NCI-H2227 (cell line): Measurements from ENCODE around the gene CNOT8.
"Not testable (repeated sequence)": the region's sequence is repeated elsewhere in the genome, so short reads cannot be mapped to it uniquely, and the experiment has no call there.

Source experiments
- DNase-seq: peaks from one replicate; lab custom pipeline; 2025; ENCODE audit not compliant: unreplicated experiment; lab: John Stamatoyannopoulos, UW

CNOT8 gene

DNA sequence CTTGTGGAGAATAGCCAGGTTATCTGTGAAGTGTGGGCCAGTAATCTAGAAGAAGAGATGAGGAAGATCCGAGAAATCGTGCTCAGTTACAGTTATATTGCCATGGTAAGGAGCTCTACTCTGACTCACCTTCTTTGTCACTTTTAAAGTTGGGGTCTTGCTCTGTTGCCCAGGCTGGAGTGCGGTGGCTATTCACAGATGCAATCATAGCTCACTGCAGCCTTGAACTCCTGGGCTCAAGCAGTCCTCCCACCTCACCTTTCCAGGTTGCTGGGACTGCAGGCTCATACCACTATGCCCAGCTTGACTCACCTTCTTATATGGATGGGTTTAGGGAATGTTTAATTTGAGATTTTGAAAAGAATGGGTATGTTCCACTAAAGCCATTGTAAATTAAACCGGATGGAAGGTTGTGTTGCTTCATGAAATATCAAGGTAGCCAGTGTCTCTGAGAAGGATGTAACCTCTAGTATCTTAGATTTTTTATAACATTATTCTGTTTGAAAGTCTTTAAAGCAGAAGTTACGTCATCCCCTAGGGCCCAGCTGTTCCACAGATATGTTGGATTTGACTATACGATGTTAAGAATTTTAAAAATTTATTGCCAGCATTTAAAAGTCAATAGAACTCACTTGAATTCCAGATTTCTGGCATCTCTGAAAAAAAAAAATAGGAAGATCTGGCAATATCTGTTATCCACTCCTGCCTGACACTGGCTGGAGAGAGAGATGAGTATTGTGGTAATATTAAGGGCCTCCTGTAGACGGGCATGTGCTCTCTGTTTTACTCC, 5.1 kb downstream of the CNOT8 start:
- DNase-seq: no peak

DNA sequence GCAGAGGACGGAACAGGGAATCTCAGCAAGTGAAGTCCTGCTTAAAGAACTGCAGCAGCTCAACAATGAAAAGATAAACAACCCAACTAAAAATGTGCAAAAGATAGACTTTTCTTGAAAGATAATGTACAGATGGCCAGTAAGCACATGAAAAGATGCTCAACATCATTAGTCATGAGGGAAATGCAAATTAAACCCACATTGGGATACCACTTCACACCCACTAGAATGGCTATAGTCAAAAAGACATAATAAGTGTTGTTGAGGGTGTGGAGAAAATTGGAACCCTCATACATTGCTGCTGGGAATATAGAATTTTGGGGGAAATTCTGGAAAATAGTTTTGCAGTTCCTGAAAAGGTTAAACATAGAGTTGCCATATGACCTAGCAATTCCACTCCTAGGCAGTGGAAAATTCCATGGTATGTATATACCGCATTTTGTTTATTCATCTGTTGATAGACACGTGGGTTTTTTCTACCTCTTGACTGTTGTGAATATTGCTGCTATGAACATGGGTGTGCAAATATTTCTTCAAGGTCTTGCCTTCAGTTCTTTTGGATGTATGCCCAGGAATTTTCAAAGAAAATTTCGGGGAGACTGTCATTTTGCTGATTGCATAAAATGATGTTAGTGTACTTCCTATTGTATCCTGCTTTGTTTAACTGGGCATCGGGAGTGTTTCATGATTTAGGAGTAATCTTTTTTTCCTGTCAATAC, 7.2 kb downstream of the CNOT8 start:
- DNase-seq: no peak

DNA sequence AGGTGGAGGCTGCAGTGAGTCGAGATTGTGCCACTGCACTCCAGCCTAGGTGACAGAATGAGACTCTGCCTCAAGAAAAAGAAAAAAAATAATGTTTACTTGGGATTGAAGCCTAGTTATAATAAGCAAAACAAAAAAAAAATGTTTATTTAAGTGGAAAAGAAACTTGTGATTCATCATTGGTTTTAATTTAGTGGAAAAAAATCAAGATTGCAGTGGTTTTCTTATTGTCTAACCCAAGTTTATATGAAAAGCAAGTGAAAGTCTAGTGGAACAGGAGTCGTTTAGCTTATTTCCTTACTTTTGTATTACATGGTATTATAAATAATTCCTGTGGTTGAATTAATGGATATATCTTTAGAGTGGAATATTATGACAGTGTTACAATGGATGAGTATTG, 8.4 kb downstream of the CNOT8 start:
- DNase-seq: no peak

- no peak for DNase-seq
These were observed 10.3 kb downstream of the CNOT8 start for GRCh38 chr5:154868702-154869101.

DNA sequence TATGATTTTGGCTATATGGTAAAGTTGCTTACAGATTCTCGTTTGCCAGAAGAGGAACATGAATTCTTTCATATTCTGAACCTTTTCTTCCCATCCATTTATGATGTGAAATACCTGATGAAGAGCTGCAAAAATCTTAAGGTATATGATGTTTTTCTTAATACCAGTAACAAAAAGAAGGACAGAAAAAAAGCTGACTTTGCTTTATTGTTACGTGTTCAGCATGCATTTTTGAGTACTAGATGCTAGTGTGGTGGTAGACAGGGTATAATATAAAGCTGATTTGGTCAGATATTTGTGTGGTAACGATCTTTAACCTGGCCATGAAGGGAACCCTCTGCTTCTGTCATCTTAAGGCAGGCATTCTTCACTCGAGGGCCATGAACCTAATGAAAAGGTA, 13.3 kb downstream of the CNOT8 start:
- no peak for DNase-seq

- DNase-seq: no peak
These were observed 15.4 kb downstream of the CNOT8 start for GRCh38 chr5:154873791-154874331.

- no peak for DNase-seq
These were observed 20.4 kb downstream of the CNOT8 start for GRCh38 chr5:154878642-154879335.

GRCh38 chr5:154881986-154882385, 23.6 kb downstream of the CNOT8 start:
- no peak for DNase-seq

DNA sequence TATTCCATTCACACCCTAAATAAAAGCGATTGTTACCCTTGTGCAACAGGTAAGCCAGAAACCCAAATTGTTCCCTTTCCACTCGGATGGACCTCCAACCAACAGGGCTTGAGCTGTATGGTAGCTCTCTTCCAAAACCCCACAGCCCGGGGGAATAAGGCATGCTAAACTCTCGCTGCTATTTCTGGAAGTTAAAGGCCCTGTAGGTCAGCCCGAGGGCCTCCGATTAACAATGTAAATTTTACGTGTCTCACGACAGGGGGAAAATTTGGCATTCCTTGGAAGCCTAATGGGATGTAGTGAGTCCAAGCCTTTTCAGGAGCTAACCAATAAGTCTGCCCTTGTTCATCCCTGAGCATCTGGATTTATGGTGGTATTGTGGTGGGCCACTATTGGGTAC, 26.0 kb downstream of the CNOT8 start:
- DNase-seq: no peak

- no peak for DNase-seq
These were observed 27.0 kb downstream of the CNOT8 start for GRCh38 chr5:154885439-154885838.

DNA sequence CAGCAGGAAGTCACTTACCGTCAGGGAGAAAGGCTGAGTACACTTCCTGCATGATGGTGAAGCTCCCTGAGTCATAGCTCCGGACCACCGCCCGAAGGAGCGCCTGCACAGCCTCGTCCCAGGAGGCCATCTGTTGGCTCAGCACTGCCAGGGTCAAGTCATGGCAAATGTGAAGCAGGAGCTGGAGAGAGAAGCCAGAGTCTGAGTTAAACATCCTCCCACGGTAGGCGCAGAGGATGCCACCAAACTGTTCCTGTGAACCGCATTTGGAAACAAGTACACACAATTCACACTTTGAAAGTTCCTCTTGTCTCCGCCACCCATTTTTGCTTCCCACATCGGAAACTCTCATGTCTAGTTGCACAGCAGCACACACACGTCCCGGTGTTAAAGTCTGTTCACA, 33.9 kb downstream of the CNOT8 start:
- DNase-seq: no peak

DNA sequence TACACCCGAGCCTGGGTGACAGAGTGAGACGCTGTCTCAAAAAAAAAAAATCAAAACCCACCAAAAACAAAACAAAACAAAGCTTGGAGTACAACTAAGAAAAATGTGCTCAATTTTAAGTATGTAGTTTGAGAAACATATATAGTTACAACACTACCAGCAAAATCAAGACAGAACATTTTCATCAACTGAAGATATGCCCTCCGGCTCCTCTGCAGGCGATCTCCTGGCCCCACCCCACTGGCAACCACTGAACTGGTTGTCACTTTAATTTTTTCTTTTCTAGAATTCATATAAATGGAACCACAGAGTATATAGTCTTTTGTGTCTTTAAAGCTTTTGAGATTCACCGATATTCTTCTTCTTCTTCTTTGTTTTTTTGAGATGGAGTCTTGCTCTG, 35.0 kb downstream of the CNOT8 start:
- DNase-seq: no peak

- no peak for DNase-seq
These were observed 37.5 kb downstream of the CNOT8 start for GRCh38 chr5:154895606-154896561.

DNA sequence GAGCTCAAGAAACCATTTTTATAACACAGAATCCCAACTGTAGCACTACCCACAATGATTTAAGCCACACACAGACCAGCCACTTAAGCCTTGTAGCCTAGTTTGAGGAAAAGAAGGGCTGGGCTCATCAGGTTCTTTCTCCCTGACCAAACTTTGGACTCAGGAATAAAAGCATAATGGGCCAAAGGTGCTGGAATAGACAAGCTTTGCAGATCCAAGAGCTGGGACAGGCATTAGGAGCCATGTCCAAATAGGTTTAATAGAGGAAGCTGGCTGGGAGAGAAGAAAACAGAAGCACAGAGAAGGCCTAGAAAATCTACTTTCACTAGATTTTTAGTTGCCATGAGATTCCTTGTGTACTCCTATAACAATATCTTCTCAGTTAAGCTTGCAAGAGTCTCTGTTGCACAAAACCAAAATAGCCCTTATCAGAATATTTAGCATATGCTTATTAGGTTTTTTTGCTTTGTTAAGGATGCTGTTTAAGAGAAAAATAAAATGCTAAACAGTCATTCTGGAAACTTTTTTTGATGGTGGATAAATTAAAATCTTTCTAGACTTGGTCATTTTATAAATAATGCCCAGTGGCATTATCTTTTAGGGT, 38.2 kb downstream of the CNOT8 start:
- DNase-seq: no peak

DNA sequence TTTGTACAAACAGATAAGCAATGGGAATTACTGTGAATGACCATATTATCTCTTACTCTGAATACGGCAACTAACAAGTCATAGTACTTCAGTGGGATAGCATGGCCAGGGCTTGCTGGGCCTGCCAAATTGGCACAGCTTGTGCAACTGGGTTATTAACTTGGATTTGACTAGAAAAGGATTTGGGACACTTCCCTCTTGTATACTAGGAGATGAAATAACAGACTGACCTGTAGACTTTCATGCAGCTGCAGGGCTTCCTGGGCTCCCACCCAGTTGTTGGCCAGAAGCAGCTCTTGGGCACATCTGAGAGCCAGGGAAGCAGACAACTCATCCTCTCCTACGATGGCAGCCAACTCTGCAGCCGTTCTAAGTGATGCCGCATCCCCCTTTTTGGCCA, 39.8 kb downstream of the CNOT8 start:
- DNase-seq: no peak

- DNase-seq: no peak
These were observed 40.9 kb downstream of the CNOT8 start for GRCh38 chr5:154899151-154899816.

GRCh38 chr5:154900066-154900465, 41.6 kb downstream of the CNOT8 start:
- no peak for DNase-seq

DNA sequence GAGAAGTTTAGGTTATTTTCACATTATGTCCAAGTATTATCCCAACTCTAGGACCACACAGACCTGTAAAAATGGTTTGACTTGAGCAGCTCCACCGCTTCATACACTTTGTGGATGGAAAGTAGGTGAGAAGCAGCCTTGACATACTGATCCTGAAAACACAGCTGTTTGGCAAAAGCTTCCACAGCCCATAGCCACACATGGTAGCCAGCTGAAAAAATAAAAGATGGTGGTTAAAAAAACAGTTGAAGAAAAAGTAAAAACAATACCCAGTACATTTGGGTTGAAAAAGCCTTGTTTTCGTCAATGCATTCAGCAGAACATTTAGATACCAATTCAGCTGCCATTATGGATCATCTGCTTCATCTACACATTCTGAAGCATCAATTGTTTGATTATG, 42.8 kb downstream of the CNOT8 start:
- DNase-seq: no peak

GRCh38 chr5:154901913-154902312, 43.5 kb downstream of the CNOT8 start:
- DNase-seq: no peak

DNA sequence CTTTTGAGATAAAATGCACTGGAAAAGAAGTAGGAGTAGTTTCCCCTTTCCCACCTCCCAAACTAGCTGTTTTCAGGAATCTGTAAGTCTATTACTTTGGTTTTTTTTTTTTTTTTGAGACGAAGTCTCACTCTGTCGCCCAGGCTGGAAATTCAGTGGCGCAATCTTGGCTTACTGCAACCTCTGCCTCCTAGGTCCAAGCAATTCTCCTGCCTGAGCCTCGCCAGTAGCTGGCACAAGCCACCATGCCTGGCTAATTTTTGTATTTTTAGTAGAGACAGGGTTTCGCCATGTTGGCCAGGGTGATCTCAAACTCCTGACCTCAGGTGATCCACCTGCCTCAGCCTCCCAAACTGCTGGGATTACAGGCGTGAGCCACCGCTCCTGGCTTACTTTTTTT, 47.2 kb downstream of the CNOT8 start:
- DNase-seq: not testable (repeated sequence)
